GM12872 (cell line): ENCODE measurements around the gene MAST4.

Experiments
- TF ChIP-seq, protein P1 (sequence below): IDR thresholded peaks from 3 replicates; pipeline ENCODE4 v1.5.1; 2011; ENCODE audit warnings: low read depth, mild to moderate bottlenecking, low read length, moderate library complexity; ENCODE audit not compliant: insufficient read depth

Gene MAST4

DNA sequence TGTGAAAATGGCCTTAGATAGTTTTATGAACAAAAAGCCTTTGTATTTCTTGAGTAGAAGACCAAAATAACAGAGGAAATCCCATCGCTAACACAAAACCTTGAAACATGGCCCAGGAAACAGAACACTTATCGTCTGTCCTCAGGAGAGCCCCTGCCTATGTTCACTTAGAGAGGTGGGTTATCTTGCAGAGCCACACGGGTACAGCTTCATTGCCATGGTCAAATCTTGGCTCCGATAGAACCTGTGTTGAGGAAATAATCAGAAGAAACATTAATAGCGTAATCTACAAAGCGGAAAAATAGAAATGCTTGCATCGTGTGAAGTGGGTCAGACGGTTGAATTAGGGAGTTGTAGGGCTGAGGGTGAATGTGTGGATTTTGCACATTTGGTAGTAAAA, 216.1 kb downstream of the MAST4 start:
- TF ChIP-seq, protein P1, sequence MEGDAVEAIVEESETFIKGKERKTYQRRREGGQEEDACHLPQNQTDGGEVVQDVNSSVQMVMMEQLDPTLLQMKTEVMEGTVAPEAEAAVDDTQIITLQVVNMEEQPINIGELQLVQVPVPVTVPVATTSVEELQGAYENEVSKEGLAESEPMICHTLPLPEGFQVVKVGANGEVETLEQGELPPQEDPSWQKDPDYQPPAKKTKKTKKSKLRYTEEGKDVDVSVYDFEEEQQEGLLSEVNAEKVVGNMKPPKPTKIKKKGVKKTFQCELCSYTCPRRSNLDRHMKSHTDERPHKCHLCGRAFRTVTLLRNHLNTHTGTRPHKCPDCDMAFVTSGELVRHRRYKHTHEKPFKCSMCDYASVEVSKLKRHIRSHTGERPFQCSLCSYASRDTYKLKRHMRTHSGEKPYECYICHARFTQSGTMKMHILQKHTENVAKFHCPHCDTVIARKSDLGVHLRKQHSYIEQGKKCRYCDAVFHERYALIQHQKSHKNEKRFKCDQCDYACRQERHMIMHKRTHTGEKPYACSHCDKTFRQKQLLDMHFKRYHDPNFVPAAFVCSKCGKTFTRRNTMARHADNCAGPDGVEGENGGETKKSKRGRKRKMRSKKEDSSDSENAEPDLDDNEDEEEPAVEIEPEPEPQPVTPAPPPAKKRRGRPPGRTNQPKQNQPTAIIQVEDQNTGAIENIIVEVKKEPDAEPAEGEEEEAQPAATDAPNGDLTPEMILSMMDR: no peak

DNA sequence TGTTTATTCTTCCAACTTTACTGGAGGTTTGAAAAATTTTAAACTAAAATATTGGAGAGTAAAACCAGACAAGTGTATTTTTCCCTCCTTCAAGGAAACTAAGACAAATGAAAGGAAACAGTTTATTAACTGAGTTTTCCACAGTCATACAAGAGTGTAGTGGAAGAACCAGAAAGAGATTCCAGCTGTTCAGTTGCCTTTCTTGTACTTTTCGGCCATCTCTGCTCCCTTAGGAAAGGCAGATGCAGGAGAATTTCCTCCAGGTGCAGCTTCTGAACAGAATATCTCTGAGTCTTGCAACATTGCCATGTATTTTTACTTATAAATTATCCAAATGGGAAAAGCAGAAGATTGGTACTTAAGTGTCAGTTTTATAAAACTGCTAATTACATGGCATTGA, 217.1 kb downstream of the MAST4 start:
- TF ChIP-seq, protein P1: no peak

DNA sequence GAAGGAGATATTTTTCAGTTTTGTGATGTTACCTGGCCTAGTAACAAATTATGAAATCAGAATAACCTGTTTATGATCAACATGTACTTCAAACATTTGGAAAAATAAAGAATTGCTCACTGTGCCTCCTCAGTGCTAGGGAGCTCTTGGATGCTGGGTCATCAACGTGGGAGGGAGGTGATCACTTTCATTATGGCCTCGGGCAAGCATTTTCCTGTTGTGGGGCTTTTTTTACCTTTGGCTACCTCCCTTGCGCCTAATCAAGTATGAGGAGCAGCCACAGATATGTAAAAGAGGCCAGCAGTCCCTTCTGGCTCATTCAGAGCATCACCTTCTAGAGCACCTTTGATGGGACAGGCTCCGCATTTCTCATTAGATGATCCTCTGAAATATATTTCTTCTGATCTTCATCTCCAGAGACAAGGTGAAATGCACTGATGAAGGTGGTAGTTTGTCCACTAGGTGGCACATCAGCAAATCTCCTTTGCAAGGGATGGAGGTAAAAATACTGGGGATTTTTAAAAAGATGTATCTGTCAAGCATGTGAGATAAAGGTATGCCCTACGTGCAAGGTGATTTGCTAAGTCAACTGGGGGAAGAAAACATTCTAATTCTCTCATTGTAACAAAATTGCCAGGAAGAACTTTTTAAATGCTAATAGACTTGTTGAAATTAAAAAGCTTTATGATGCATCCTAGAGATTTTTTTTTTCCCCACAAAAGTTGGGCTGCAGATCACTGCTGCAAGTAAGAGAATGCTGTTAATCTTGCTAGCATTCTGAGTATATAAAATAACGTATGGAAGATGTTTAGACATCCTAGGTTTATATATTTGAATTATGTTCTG, 218.2 kb downstream of the MAST4 start:
- TF ChIP-seq, protein P1: peak; percentile 66

DNA sequence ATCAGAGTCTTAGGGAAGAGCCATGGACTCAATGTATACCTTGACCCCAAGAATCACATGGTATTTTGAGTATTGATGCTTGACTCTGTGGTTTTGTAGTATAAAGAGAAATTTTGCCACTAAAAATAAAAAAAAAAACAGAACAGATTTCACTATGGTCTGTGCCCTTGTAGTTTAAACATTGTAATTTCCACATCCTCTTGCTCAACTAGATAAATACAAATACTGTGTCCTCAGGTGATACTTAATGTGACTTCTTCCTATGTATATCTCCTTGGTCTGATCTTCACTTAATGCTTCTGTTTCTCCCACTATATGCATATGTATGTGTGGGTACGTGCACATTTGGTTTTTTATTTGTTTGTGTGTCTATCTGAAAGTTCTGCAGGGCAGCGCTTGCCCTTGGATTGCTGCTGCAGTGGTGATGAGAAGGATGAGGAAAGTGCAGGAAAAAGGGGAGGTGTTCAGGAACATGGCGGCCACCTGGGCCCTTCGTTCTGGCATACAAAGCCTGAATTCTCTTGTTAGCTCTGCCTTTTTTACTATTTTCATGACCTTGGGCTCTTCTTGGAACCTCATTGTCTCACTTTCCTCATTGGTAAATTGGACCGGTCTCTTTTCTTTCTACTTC, 222.2 kb downstream of the MAST4 start:
- TF ChIP-seq, protein P1: no peak

DNA sequence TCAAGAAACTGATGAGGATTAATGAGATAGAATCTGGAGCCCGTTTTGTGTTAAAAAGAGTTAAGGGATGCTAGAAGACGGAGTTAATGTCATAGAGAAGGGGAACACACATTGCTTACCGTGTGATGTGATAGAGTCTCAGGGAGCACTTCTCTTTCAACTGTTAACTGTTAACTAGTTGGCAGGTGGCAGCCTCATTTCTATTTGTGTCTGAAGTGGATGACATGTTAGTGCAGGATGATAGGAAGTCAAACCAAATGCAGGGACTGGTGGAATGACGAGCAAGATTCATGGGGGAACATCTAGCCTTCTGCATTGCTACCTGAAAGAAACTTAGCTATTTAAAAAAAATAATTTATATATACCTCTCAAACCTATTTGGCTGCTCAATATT, 222.7 kb downstream of the MAST4 start:
- TF ChIP-seq, protein P1: no peak

DNA sequence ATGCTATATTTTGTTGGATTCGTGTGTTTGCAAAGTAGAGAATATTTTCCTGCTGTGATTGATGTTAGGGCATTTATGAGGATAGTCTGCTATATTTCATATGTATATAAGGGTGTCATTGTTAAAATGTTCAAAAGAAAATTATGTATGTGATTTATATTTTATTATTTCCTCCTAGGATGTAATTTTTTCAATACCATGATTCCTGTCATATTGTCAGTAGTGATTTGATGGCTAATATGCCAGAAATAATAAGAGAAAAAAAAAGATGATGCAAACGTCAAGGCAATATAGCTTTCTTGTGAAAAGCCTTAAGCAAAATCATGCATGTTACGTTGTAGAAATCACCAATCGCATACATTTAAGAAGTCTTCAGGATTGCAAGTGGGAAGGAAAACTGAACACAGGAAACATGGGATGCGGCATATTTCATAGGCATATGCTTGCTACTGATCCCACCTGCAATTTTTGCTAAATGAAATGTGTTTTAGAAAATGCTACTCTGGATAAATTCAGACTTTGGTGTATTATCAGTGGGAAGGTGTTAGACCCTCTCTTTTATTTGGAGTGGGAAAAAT, 224.5 kb downstream of the MAST4 start:
- TF ChIP-seq, protein P1: no peak

DNA sequence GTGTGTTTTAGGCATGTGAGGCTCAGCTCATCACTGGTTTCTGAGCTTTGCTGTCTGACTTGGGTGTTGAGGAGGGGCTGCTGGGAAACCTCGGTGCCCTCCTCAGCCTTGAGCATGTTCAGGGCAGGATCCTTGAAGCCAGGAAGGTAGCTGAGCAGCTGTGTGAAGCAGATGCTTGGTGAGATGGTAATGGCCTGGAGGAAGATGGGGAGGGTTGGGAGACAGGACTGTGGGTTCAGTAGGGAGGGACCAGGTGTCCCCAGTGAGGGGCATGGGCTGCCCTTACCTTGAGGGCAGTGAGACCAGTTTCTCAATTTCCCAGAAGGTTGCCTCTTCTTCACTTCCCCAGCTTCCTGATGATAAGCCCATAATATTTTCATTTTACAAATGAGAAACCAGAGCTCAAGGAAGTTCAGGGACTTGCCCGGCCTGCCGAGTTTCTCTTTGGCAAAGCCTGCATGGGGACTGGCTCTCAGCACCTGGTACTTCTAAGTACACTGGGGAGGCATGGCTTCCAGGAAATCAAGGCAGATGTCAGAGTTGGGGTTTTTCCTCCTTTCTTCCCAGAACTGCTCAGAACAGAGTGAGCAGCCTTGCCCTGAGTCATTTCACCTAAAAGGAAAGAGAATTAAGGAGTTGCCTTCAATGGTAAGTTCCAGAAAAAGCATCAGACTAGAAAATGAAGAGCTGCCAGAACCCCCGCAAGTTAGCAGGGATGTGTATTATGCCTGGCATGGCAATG, 225.7 kb downstream of the MAST4 start:
- TF ChIP-seq, protein P1: no peak
